GM12874 (cell line): ENCODE data around the gene PRTN3.

Experiments used
- TF ChIP-seq, protein P1 (sequence below): IDR thresholded peaks from 2 replicates; pipeline ENCODE4 v1.5.1; 2011; ENCODE audit warnings: low read depth, mild to moderate bottlenecking, control low read depth, low read length, moderate library complexity; ENCODE audit not compliant: insufficient read depth

Gene PRTN3, protein sequence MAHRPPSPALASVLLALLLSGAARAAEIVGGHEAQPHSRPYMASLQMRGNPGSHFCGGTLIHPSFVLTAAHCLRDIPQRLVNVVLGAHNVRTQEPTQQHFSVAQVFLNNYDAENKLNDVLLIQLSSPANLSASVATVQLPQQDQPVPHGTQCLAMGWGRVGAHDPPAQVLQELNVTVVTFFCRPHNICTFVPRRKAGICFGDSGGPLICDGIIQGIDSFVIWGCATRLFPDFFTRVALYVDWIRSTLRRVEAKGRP

DNA sequence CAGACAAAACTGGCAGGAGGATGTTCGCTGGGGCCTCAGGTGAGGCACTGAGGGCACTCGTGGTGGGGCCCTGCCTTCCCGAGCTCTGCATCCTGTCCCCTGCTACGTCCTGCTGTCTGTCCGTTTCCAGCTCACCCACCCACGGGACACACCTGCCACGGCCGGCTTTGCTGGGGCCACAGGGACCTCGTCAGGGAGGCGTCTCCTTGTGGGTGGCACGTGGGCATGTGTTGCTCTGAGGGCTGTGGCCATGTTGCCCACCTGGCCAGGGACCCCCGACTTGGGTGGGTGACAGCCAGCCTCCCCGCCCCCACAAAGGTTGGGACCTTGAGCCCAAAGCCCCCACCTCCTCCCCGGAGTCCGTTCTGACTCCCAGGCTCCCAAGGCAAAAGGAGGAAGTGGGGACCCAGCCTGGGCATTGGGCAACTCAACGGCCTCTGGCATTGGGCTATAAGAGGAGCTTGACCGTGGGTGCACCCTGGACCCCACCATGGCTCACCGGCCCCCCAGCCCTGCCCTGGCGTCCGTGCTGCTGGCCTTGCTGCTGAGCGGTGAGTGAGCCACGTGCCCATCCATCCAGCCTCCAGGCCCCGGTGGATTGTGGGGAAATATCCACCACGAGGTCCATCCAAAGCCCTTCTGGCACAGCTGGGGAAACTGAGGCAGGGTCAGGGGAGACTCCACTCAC is at the start of gene PRTN3:
TSS of gene PRTN3 (plus strand) at position 481 of the 688 bp plus-strand sequence. CDS start at position 491, 10 bp downstream.
- TF ChIP-seq, protein P1, sequence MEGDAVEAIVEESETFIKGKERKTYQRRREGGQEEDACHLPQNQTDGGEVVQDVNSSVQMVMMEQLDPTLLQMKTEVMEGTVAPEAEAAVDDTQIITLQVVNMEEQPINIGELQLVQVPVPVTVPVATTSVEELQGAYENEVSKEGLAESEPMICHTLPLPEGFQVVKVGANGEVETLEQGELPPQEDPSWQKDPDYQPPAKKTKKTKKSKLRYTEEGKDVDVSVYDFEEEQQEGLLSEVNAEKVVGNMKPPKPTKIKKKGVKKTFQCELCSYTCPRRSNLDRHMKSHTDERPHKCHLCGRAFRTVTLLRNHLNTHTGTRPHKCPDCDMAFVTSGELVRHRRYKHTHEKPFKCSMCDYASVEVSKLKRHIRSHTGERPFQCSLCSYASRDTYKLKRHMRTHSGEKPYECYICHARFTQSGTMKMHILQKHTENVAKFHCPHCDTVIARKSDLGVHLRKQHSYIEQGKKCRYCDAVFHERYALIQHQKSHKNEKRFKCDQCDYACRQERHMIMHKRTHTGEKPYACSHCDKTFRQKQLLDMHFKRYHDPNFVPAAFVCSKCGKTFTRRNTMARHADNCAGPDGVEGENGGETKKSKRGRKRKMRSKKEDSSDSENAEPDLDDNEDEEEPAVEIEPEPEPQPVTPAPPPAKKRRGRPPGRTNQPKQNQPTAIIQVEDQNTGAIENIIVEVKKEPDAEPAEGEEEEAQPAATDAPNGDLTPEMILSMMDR, result no peak

DNA sequence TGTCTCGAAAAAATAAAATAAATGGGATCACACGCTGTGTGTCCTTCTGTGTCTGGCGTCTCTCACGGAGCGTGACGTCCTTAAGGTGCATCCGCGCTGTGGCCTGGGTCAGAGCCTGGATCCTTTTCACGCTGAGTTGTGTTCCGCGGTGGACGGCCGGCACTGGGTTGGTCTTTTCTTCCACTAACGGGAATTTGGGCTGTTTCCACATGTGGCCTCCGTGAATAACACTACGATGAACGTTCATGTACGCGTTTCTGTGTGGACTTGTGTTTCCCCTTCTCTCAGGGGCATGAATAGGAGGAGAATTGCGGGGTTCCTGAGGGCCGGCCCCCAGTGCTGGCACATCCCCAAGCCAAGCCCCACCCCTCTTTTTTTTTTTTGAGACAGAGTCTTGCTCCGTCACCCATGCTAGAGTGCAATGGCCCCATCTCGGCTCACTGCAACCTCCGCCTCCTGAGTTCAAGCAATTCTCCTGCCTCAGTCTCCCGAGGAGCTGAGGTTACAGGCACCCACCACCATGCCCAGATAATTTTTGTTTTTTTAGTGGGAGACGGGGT is 49.7 kb upstream of the PRTN3 start:
- TF ChIP-seq, protein P1, result no peak

DNA sequence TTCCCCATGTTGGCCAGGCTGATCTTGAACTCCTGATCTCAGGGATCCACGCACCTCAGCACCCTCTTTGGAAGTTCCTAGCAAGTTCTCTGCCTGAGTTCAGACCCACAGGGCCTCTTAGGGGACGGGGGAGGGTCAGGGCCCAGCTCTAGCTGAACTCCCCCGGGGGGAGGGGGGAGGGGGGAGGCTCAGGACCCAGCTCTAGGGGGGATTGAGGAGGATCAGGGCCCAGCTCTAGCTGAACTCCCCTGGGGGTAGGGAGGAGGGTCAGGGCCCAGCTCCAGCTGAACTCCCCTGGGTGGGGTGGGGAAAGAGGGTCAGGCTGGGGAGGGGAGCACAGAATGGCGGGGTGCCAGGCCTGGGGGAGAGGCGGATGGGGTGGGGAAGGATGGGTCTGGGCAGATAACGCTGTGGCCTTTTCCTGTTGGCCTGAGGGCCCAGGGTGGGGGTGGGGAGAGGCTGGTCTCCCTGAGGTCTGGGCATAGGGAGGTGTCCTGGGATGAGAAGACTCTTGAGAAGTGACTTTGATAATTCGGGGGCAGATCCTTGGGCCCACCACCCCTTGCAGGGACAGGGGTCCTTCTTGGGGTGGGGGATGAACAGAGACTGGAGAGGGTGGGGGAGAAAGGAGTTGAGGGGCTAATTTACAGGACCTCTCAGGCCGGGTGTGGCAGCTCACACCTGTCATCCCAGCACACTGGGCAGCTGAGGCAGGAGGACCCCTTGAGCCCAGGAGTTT is 49.1 kb upstream of the PRTN3 start:
- TF ChIP-seq, protein P1, result no peak

DNA sequence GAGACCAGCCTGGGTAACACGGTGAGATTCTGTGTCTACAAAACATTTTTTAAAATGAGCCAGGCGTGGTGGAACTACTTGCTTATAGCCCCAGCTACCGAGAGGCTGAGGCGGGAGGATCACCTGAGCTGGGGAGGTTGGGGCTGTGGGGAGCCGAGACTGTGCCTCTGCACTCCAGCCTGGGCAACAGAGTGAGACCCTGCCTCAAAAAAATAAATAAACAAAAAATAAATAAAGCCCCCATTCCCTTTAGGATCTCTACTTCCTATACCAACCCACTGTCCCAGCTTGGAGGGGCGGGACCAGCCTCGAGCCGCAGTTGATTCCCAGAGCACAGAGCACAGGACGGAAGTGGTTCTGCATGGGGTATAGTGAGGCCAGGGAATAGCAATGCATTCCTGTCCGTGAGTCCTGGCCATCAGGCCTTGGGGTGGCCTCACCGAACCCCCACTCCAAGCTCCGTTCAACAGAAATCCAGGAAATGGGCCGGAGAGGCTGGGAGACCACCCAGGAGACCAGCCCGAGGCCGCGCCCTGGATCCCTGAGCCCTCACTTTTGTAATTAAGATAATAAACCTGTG is 48.4 kb upstream of the PRTN3 start:
- TF ChIP-seq, protein P1, result no peak

DNA sequence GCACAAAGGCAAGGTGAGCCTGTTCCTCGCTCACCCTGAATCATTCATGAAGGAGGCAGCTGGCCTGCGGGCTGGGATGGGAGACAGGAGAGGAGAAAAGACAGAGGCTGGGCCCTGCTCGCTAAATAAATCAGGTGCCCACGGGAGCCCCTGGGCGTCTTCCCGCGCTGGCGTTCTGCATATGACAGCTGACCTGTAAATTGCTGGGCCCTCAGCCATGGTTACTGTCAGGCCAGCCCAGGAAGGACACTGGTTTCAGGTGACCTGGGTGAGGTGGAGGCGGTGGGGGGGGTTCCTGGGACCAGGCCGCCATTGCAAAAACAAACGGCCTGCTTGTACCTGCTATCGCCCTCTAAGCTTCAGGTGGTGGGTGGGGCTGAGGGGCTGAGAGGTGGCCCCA is 47.0 kb upstream of the PRTN3 start:
- TF ChIP-seq, protein P1, result no peak

DNA sequence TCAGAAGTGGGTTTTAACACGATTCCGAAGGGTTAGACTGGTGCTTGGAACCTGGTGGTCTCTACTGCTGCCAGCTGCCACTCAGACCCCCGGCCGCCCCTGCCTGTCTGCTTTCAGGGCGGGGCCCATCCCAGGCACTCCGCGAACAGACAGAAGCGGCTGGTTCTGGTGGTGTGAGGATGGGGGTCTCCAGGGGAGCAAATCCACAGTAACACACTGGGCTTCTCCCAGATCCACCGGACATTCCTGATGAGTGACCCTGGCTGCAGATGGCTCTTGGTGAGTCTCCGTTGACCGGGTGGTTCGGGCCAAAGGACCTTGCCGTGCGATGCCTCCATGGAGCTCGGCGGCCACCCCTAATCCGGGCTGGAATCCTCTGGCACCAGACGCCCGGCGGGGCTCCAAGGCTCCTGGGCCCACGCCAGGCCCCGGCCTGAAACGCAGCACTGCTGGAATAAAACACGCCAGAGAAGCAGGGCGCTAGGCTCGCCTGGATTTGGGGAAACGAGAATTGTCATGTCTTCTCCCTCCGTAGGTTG is 45.7 kb upstream of the PRTN3 start:
- TF ChIP-seq, protein P1, result no peak
